ENCODE measurements around the gene IGFBP7.

The IGFBP7 gene

GRCh38 chr4:57078685-57079521, 31.3 kb downstream of the IGFBP7 start:
- ChIA-PET CTCF (interaction anchor here (1.0 to 1.3 kb wide), 3 partner anchors 14 to 84 kb away, joined by 3 to 6 read pairs (median 5); no protein-coding TSS in a partner anchor), POLR2A (interaction anchor here (0.7 kb wide), 1 partner anchor 13 kb away, joined by 3 read pairs; no protein-coding TSS in a partner anchor)
- H3K4me3 ChIP-seq (ENCODE audit: low read depth, low read length), result no peak overlapping the region
- no peak for TF ChIP-seq CTCF (IDR thresholded peaks at IDR 0.05; ENCODE audit: insufficient read depth, low read length, missing control alignments)
- no peak for DNase-seq (ENCODE audit: low read depth, low spot score)

GRCh38 chr4:57077550-57078343, 32.4 kb downstream of the IGFBP7 start:
- ChIA-PET CTCF (interaction anchor here (1.2 to 1.3 kb wide), 2 partner anchors 13 to 86 kb away, joined by 5 to 6 read pairs; no protein-coding TSS in a partner anchor), POLR2A (no interaction called here)
- no peak for TF ChIP-seq CTCF (IDR thresholded peaks at IDR 0.05; ENCODE audit: insufficient read depth, low read length, missing control alignments)
- no peak overlapping the region for H3K4me3 ChIP-seq (ENCODE audit: low read depth, low read length)
- DNase-seq (ENCODE audit: low read depth, low spot score), result no peak

GRCh38 chr4:57076646-57077045, 33.5 kb downstream of the IGFBP7 start:
- H3K4me3 ChIP-seq (ENCODE audit: low read depth, low read length), result no peak overlapping the region
- TF ChIP-seq CTCF (IDR thresholded peaks at IDR 0.05; ENCODE audit: insufficient read depth, low read length, missing control alignments), result no peak
- ChIA-PET POLR2A (no interaction called here), CTCF (interaction anchor here (1.9 kb wide), 1 partner anchor 24 kb away, joined by 5 read pairs; no protein-coding TSS in a partner anchor)
- no peak for DNase-seq (ENCODE audit: low read depth, low spot score)

- no peak overlapping the region for H3K4me3 ChIP-seq (ENCODE audit: low read depth, low read length)
- TF ChIP-seq CTCF (IDR thresholded peaks at IDR 0.05; ENCODE audit: insufficient read depth, low read length, missing control alignments), result no peak
- ChIA-PET CTCF (interaction anchor here (1.0 to 2.3 kb wide), 6 partner anchors 13 to 88 kb away, joined by 3 to 10 read pairs (median 4); no protein-coding TSS in a partner anchor), POLR2A (interaction anchor here (1.2 to 1.6 kb wide), 3 partner anchors 10 to 32 kb away, joined by 3 to 5 read pairs (median 3); no protein-coding TSS in a partner anchor)
- no peak for DNase-seq (ENCODE audit: low read depth, low spot score)
Observed at GRCh38 chr4:57075367-57075766, 34.8 kb downstream of the IGFBP7 start.

GRCh38 chr4:57074744-57075143, 35.4 kb downstream of the IGFBP7 start:
- TF ChIP-seq CTCF (IDR thresholded peaks at IDR 0.05; ENCODE audit: insufficient read depth, low read length, missing control alignments), result no peak
- DNase-seq (ENCODE audit: low read depth, low spot score), result peak; percentile 73
- POLR2A ChIA-PET, result interaction anchor here (1.2 to 1.6 kb wide), 3 partner anchors 9 to 31 kb away, joined by 3 to 5 read pairs (median 3); no protein-coding TSS in a partner anchor
- CTCF ChIA-PET, result interaction anchor here (1.0 to 2.3 kb wide), 4 partner anchors 26 to 89 kb away, joined by 4 to 10 read pairs (median 7); no protein-coding TSS in a partner anchor
- no peak overlapping the region for H3K4me3 ChIP-seq (ENCODE audit: low read depth, low read length)

Measured in AG04449 (cell line).